C4-2B (cell line): ENCODE measurements around the gene RPS18.

Source experiments
- ZFX ChIP-seq: fragments of 450-650 bp; IDR thresholded peaks from 2 replicates; pipeline ENCODE4 v1.6.1; 2017
- TF ChIP-seq, protein P1 (sequence below): fragments of 450-650 bp; conservative IDR thresholded peaks from 2 replicates; pipeline ENCODE4 v1.5.1; 2017; ENCODE audit warnings: mild to moderate bottlenecking

- TF ChIP-seq ZFX: no peak
- TF ChIP-seq, protein P1, sequence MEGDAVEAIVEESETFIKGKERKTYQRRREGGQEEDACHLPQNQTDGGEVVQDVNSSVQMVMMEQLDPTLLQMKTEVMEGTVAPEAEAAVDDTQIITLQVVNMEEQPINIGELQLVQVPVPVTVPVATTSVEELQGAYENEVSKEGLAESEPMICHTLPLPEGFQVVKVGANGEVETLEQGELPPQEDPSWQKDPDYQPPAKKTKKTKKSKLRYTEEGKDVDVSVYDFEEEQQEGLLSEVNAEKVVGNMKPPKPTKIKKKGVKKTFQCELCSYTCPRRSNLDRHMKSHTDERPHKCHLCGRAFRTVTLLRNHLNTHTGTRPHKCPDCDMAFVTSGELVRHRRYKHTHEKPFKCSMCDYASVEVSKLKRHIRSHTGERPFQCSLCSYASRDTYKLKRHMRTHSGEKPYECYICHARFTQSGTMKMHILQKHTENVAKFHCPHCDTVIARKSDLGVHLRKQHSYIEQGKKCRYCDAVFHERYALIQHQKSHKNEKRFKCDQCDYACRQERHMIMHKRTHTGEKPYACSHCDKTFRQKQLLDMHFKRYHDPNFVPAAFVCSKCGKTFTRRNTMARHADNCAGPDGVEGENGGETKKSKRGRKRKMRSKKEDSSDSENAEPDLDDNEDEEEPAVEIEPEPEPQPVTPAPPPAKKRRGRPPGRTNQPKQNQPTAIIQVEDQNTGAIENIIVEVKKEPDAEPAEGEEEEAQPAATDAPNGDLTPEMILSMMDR: no peak
These were observed 18.0 kb downstream of the RPS18 start for GRCh38 chr6:33289784-33290315.
